ENCODE results near the gene MAN1B1. TPM values are rescaled to one million over a fixed set of nuclear protein-coding genes. Genes with fewer than 3 reads are reported as not detected.

The MAN1B1 gene
- total and polyA plus RNA-seq, 4 donors, result 19.9 to 31.8 (median 26.5) TPM

DNA sequence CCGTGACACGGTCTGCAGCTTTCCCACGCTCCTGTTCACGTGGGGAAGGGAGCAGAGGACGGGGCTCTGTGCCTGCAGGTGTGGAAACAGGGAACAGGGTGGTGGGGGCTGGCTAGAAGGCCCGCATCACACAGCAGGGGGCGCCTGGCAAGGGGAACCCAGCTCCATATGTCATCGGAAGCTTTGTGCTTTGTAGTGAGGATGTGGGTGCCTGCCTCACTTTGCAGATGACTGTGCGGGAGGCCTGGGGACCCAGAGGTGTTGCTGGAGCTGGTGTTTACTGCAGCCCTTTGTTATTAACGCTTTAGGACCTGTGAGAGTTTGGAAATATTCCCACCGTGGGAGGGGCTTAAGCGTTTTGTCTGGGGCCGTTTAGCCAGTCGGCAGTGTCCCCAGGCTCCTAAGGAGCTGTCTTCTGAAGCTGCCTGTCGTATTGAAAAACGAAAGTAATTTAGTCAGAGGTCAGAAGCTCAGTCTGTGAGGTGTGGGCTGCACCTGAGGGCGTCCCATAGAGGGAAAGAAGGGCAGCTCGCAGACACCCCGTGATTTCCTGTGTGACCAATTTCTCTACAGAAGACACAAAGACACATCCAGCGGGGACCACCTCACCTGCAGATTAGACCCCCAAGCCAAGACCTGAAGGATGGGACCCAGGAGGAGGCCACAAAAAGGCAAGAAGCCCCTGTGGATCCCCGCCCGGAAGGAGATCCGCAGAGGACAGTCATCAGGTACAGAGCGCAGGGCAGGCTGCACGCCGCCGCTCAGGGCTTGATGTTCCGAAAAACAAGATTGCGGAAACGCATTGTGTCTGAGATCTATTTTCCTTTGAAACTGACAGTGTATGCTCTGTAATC lies 9.1 kb downstream of the MAN1B1 start:
- 85% methylated on average over 30 of the region's 30 CpGs for WGBS
- TF ChIP-seq NR2F2 (IDR thresholded peaks at IDR 0.05), result no peak
- Histone ChIP-seq H3K9me3 (ENCODE audit: control insufficient read depth in 4 of 4, low read length in 3 of 4) (no peaks in the 10 kb centered on the region), H3K4me1 (ENCODE audit: control insufficient read depth in 4 of 4, insufficient read depth in 4 of 4, low read length in 3 of 4) (no peaks in the 10 kb centered on the region), H3K4me3 (ENCODE audit: low read depth in 1 of 3, low read length in 3 of 3) (no peak overlapping the region), H3K27ac (ENCODE audit: low read depth in 1 of 2, low read length in 2 of 2) (peak overlapping the region in 1 of 2 donors; percentile 12), H3K27me3 (ENCODE audit: control insufficient read depth in 4 of 4, insufficient read depth in 4 of 4, low read length in 3 of 4) (no peaks in the 10 kb centered on the region), H3K36me3 (ENCODE audit: control insufficient read depth in 4 of 4, insufficient read depth in 3 of 4, low read depth in 1 of 4, low read length in 3 of 4) (peaks cover 1 to 50% (median 16%) of the 10 kb centered on the region in 4 donors), H3K9ac (ENCODE audit: low read depth in 1 of 2, low read length in 2 of 2) (peak overlapping the region in 1 of 2 donors; percentile 3)
- no peak for DNase-seq (ENCODE audit: low spot score)

DNA sequence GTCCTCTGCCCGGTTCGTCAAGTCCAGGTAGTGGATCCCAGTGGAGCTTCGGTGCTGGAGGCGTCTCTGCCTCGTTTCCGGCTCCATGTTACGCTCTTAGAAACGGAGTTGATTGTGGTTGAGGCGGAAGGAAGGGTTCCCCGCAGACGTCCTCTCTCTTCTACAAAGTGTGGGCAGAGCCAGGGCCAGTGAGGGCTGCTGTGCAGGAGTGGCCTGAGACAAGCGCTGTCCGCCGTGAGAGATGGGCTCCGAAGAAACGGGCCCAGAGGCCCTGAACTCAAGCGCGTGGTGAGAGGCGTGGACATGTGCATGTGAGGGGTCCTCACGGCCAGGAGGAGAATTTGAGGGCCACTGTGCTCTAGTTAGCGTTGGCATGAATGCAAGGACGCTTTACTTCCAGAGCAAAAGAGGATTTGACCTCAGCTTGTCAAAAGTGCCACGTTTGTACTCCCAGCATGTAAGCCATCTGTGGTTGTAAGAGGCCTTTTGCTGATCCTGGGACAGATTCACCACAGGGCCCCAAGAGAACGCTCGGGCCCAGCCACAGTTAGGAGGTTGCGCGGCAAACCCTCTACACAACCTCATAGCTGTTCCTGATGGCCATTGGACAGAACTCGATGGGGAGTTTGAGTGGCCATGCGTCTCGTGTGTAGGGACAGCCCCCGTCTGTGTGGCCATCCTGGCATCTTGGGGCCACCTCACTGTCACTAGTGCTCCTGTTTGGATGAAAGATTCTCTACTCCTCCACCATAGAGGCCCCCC lies 10.2 kb downstream of the MAN1B1 start:
- Histone ChIP-seq H3K4me1 (ENCODE audit: control insufficient read depth in 4 of 4, insufficient read depth in 4 of 4, low read length in 3 of 4) (no peaks in the 10 kb centered on the region), H3K9me3 (ENCODE audit: control insufficient read depth in 4 of 4, low read length in 3 of 4) (no peaks in the 10 kb centered on the region), H3K4me3 (ENCODE audit: low read depth in 1 of 3, low read length in 3 of 3) (no peak overlapping the region), H3K9ac (ENCODE audit: low read depth in 1 of 2, low read length in 2 of 2) (no peak overlapping the region), H3K36me3 (ENCODE audit: control insufficient read depth in 4 of 4, insufficient read depth in 3 of 4, low read depth in 1 of 4, low read length in 3 of 4) (peaks cover 1 to 57% (median 25%) of the 10 kb centered on the region in 4 donors), H3K27ac (ENCODE audit: low read depth in 1 of 2, low read length in 2 of 2) (no peak overlapping the region), H3K27me3 (ENCODE audit: control insufficient read depth in 4 of 4, insufficient read depth in 4 of 4, low read length in 3 of 4) (no peaks in the 10 kb centered on the region)
- 96% methylated on average over 31 of the region's 31 CpGs for WGBS
- DNase-seq (ENCODE audit: low spot score), result no peak
- TF ChIP-seq GABPA (IDR thresholded peaks at IDR 0.05 in 1 of 2, conservative IDR thresholded peaks at IDR 0.05 in 1 of 2) (no peak), RXRA (IDR thresholded peaks at IDR 0.05) (no peak), YY1 (IDR thresholded peaks at IDR 0.05) (no peak), ZBTB33 (IDR thresholded peaks at IDR 0.05) (no peak)

DNA sequence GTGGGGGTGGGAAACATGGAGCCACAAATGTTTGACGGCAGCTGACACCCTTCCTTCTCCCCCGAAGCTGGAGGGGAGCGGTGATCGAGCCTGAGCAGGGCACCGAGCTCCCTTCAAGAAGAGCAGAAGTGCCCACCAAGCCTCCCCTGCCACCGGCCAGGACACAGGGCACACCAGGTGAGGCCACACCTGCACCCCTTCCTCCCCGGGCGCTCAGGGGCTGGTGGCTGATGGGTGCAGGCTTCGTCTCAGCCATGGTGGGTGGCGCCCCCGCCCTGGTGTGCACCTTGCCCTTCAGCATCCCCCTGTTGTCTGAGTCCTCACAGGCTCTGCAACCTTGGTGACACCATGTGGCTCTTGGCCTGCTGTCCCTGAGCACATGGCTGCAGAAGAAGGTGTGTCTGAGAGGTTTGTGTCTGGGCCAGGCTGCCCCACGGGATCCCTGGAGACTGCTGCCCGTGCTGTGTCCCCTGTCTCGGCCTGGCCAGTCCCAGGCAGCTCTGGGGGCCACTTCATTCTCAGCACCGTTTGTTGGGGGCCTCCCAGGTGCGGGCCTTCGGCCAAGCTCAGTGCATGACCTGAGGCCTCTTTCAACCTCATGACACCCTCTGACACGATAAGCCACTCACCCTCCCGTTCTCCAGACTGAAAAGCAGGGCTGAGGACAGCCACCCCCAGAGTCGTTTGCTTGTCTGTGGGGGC lies 11.1 kb downstream of the MAN1B1 start:
- H3K9ac ChIP-seq (ENCODE audit: low read depth in 1 of 2, low read length in 2 of 2), result no peak overlapping the region
- no peak for TF ChIP-seq TAF1 (conservative IDR thresholded peaks at IDR 0.05)
- no peak for TF ChIP-seq FOXA2 (IDR thresholded peaks at IDR 0.05)
- TF ChIP-seq ZBTB33 (IDR thresholded peaks at IDR 0.05), result no peak
- TF ChIP-seq MAX (IDR thresholded peaks at IDR 0.05), result no peak
- TF ChIP-seq GABPA (IDR thresholded peaks at IDR 0.05 in 1 of 2, conservative IDR thresholded peaks at IDR 0.05 in 1 of 2), result no peak
- TF ChIP-seq FOXA1 (IDR thresholded peaks at IDR 0.05), result no peak
- no peak for TF ChIP-seq NR2F2 (IDR thresholded peaks at IDR 0.05)
- TF ChIP-seq RXRA (IDR thresholded peaks at IDR 0.05), result no peak
- TF ChIP-seq SP1 (IDR thresholded peaks at IDR 0.05), result no peak
- 95% methylated on average over 20 of the region's 20 CpGs for WGBS
- H3K9me3 ChIP-seq (ENCODE audit: control insufficient read depth in 4 of 4, low read length in 3 of 4), result no peaks in the 10 kb centered on the region
- H3K4me3 ChIP-seq (ENCODE audit: low read depth in 1 of 3, low read length in 3 of 3), result no peak overlapping the region
- H3K27me3 ChIP-seq (ENCODE audit: control insufficient read depth in 4 of 4, insufficient read depth in 4 of 4, low read length in 3 of 4), result no peaks in the 10 kb centered on the region
- H3K36me3 ChIP-seq (ENCODE audit: control insufficient read depth in 4 of 4, insufficient read depth in 3 of 4, low read depth in 1 of 4, low read length in 3 of 4), result peaks cover 1 to 61% (median 30%) of the 10 kb centered on the region in 4 donors
- no peak for DNase-seq (ENCODE audit: low spot score)
- H3K27ac ChIP-seq (ENCODE audit: low read depth in 1 of 2, low read length in 2 of 2), result no peak overlapping the region
- H3K4me1 ChIP-seq (ENCODE audit: control insufficient read depth in 4 of 4, insufficient read depth in 4 of 4, low read length in 3 of 4), result no peaks in the 10 kb centered on the region
